GM23338 (cell line): ENCODE data around the gene TFAP2A. TPM values are rescaled to one million over a fixed set of nuclear protein-coding genes. Genes with fewer than 3 reads are reported as not detected.

Experiments used
- ATAC-seq: fragments of 200-7000 bp; cut with Tn5 transposase; 3 replicates; pipeline ENCODE4 v1.9.1; 2020
- DNase-seq: peaks from one replicate; pipeline ENCODE4 v3.0.0-alpha.2; 2015; ENCODE audit warnings: low spot score
- H2AFZ ChIP-seq: fragments of 200-600 bp; sonication (generic); 2 replicates; pipeline ENCODE4 v1.8.0; 2016; ENCODE audit warnings: antibody characterized with exemption, mild to moderate bottlenecking, moderate library complexity
- H3F3A ChIP-seq: fragments of 200-600 bp; sonication (generic); replicated peaks from 2 replicates; pipeline ENCODE4 v1.8.0; 2017; ENCODE audit warnings: antibody characterized with exemption, mixed run types, low read depth
- H3K27ac ChIP-seq: fragments of 200-600 bp; sonication (generic); 2 replicates; pipeline ENCODE4 v1.6.1; 2016; ENCODE audit warnings: low read depth
- H3K27me3 ChIP-seq: fragments of 200-600 bp; sonication (generic); 2 replicates; pipeline ENCODE4 v1.8.0; 2016; ENCODE audit warnings: mild to moderate bottlenecking, mixed run types, moderate library complexity; ENCODE audit not compliant: insufficient read depth
- H3K36me3 ChIP-seq: fragments of 200-600 bp; sonication (generic); 2 replicates; pipeline ENCODE4 v1.8.0; 2016; ENCODE audit warnings: mild to moderate bottlenecking; ENCODE audit not compliant: insufficient read depth
- H3K4me1 ChIP-seq: fragments of 200-600 bp; sonication (generic); 2 replicates; pipeline ENCODE4 v1.8.0; 2016; ENCODE audit warnings: mild to moderate bottlenecking, moderate library complexity; ENCODE audit not compliant: insufficient read depth
- H3K4me2 ChIP-seq: fragments of 200-600 bp; sonication (generic); 2 replicates; pipeline ENCODE4 v1.7.1; 2017; ENCODE audit warnings: mixed run types
- H3K4me3 ChIP-seq: fragments of 200-600 bp; sonication (generic); 2 replicates; pipeline ENCODE4 v1.6.1; 2016; ENCODE audit warnings: mixed run types
- H3K79me2 ChIP-seq: fragments of 200-600 bp; sonication (generic); replicated peaks from 2 replicates; pipeline ENCODE4 v1.8.0; 2017; ENCODE audit warnings: mild to moderate bottlenecking; ENCODE audit not compliant: insufficient read depth
- H3K9me2 ChIP-seq: fragments of 200-600 bp; sonication (generic); 2 replicates; pipeline ENCODE4 v1.8.0; 2017; ENCODE audit not compliant: insufficient read depth
- H4K20me1 ChIP-seq: fragments of 200-600 bp; sonication (generic); replicated peaks from 2 replicates; pipeline ENCODE4 v1.8.0; 2017; ENCODE audit warnings: mild to moderate bottlenecking; ENCODE audit not compliant: insufficient read depth
- H3K27ac Mint-ChIP-seq: 2 replicates; pipeline ENCODE4 v1.8.0; 2020; ENCODE audit warnings: inconsistent platforms, mild to moderate bottlenecking, moderate library complexity, mixed read lengths
- H3K27me3 Mint-ChIP-seq: 3 replicates; pipeline ENCODE4 v1.8.0; 2022; ENCODE audit warnings: low read depth, mild to moderate bottlenecking, moderate library complexity, mixed read lengths, inconsistent platforms; ENCODE audit not compliant: insufficient read depth, poor library complexity
- H3K36me3 Mint-ChIP-seq: 3 replicates; pipeline ENCODE4 v1.8.0; 2021; ENCODE audit warnings: low read depth, mild to moderate bottlenecking, inconsistent platforms, moderate library complexity, mixed read lengths
- H3K4me1 Mint-ChIP-seq: 3 replicates; pipeline ENCODE4 v1.8.0; 2020; ENCODE audit warnings: mild to moderate bottlenecking, inconsistent platforms, mixed read lengths
- H3K4me3 Mint-ChIP-seq: 3 replicates; pipeline ENCODE4 v1.8.0; 2021; ENCODE audit warnings: moderate library complexity, mild to moderate bottlenecking, inconsistent platforms, mixed read lengths
- H3K9me3 Mint-ChIP-seq: 3 replicates; pipeline ENCODE4 v1.8.0; 2020; ENCODE audit warnings: moderate library complexity, mild to moderate bottlenecking, inconsistent platforms, mixed read lengths
- ETS1 ChIP-seq: IDR thresholded peaks from 2 replicates; pipeline ENCODE4 v1.6.1; 2016; ENCODE audit warnings: antibody characterized with exemption
- REST ChIP-seq: IDR thresholded peaks from one replicate; pipeline ENCODE4 v1.6.1; 2018; ENCODE audit warnings: antibody characterized with exemption; ENCODE audit not compliant: unreplicated experiment
- ZNF114 ChIP-seq: fragments of 250-450 bp; sonication (Bioruptor Pico); IDR thresholded peaks from 2 replicates; pipeline ENCODE4 v1.5.0; 2020; ENCODE audit warnings: mild to moderate bottlenecking, moderate library complexity
- polyA plus RNA-seq: library from polyadenylated mRNA; unstranded; fragments of >200 nt; fragmentation: Nextera tagmentation; extraction: Ambion mirVana; gene quantifications from 2 replicates; pipeline ENCODE4 v1.2.1, GENCODE V29; 2016
- total RNA-seq: library from RNA; depleted of rRNA; stranded (reverse); fragments of >200 nt; shearing (Covaris generic); gene quantifications from 2 replicates; pipeline ENCODE4 v1.2.3, GENCODE V29; 2014
- TF ChIP-seq, protein P1 (sequence below): fragments of 250-450 bp; sonication (Bioruptor Pico); IDR thresholded peaks from 2 replicates; pipeline ENCODE4 v1.5.0; 2020; ENCODE audit warnings: mild to moderate bottlenecking, moderate library complexity
- TF ChIP-seq, protein P2 (sequence below), 2 experiments: fragments of 200-600 bp in 1 of 2; sonication (generic) in 1 of 2; conservative IDR thresholded peaks; 2 replicates each; pipeline versions ENCODE4 v1.5.1 to v1.6.1; 2016 to 2017; ENCODE audit warnings: antibody characterized with exemption in 2 of 2, low read depth in 2 of 2, mild to moderate bottlenecking in 2 of 2, moderate library complexity in 1 of 2

TFAP2A gene
- total and polyA plus RNA-seq, 2 experiments from 2014 or later = not detected

- TF ChIP-seq, protein P1, sequence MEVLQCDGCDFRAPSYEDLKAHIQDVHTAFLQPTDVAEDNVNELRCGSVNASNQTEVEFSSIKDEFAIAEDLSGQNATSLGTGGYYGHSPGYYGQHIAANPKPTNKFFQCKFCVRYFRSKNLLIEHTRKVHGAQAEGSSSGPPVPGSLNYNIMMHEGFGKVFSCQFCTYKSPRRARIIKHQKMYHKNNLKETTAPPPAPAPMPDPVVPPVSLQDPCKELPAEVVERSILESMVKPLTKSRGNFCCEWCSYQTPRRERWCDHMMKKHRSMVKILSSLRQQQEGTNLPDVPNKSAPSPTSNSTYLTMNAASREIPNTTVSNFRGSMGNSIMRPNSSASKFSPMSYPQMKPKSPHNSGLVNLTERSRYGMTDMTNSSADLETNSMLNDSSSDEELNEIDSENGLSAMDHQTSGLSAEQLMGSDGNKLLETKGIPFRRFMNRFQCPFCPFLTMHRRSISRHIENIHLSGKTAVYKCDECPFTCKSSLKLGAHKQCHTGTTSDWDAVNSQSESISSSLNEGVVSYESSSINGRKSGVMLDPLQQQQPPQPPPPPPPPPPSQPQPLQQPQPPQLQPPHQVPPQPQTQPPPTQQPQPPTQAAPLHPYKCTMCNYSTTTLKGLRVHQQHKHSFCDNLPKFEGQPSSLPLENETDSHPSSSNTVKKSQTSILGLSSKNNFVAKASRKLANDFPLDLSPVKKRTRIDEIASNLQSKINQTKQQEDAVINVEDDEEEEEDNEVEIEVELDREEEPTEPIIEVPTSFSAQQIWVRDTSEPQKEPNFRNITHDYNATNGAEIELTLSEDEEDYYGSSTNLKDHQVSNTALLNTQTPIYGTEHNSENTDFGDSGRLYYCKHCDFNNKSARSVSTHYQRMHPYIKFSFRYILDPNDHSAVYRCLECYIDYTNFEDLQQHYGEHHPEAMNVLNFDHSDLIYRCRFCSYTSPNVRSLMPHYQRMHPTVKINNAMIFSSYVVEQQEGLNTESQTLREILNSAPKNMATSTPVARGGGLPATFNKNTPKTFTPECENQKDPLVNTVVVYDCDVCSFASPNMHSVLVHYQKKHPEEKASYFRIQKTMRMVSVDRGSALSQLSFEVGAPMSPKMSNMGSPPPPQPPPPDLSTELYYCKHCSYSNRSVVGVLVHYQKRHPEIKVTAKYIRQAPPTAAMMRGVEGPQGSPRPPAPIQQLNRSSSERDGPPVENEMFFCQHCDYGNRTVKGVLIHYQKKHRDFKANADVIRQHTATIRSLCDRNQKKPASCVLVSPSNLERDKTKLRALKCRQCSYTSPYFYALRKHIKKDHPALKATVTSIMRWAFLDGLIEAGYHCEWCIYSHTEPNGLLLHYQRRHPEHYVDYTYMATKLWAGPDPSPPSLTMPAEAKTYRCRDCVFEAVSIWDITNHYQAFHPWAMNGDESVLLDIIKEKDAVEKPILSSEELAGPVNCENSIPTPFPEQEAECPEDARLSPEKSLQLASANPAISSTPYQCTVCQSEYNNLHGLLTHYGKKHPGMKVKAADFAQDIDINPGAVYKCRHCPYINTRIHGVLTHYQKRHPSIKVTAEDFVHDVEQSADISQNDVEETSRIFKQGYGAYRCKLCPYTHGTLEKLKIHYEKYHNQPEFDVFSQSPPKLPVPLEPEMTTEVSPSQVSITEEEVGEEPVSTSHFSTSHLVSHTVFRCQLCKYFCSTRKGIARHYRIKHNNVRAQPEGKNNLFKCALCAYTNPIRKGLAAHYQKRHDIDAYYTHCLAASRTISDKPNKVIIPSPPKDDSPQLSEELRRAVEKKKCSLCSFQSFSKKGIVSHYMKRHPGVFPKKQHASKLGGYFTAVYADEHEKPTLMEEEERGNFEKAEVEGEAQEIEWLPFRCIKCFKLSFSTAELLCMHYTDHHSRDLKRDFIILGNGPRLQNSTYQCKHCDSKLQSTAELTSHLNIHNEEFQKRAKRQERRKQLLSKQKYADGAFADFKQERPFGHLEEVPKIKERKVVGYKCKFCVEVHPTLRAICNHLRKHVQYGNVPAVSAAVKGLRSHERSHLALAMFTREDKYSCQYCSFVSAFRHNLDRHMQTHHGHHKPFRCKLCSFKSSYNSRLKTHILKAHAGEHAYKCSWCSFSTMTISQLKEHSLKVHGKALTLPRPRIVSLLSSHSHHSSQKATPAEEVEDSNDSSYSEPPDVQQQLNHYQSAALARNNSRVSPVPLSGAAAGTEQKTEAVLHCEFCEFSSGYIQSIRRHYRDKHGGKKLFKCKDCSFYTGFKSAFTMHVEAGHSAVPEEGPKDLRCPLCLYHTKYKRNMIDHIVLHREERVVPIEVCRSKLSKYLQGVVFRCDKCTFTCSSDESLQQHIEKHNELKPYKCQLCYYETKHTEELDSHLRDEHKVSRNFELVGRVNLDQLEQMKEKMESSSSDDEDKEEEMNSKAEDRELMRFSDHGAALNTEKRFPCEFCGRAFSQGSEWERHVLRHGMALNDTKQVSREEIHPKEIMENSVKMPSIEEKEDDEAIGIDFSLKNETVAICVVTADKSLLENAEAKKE (CRISPR knock-in tag) = no peak
Measured at GRCh38 chr6:10461850-10462249, 47.0 kb upstream of the TFAP2A start (continued).

- Histone ChIP-seq H3K4me1 (peaks cover 13% of the 10 kb centered on the region), H2AFZ (no peak overlapping the region), H3K4me3 (no peak overlapping the region), H4K20me1 (no peaks in the 10 kb centered on the region), H3F3A (no peaks in the 10 kb centered on the region), H3K27me3 (no peaks in the 10 kb centered on the region), H3K79me2 (no peaks in the 10 kb centered on the region), H3K4me2 (no peak overlapping the region), H3K9me2 (no peaks in the 10 kb centered on the region), H3K36me3 (no peaks in the 10 kb centered on the region), H3K27ac (no peak overlapping the region)
- Mint-ChIP-seq H3K27ac (no peak overlapping the region), H3K36me3 (no peaks in the 10 kb centered on the region), H3K4me3 (no peak overlapping the region), H3K27me3 (no peaks in the 10 kb centered on the region), H3K4me1 (peaks cover 4% of the 10 kb centered on the region; the same call in 2 of the 3 replicates), H3K9me3 (no peaks in the 10 kb centered on the region)
- ATAC-seq (no peak), DNase-seq (no peak)
- TF ChIP-seq, protein P2, sequence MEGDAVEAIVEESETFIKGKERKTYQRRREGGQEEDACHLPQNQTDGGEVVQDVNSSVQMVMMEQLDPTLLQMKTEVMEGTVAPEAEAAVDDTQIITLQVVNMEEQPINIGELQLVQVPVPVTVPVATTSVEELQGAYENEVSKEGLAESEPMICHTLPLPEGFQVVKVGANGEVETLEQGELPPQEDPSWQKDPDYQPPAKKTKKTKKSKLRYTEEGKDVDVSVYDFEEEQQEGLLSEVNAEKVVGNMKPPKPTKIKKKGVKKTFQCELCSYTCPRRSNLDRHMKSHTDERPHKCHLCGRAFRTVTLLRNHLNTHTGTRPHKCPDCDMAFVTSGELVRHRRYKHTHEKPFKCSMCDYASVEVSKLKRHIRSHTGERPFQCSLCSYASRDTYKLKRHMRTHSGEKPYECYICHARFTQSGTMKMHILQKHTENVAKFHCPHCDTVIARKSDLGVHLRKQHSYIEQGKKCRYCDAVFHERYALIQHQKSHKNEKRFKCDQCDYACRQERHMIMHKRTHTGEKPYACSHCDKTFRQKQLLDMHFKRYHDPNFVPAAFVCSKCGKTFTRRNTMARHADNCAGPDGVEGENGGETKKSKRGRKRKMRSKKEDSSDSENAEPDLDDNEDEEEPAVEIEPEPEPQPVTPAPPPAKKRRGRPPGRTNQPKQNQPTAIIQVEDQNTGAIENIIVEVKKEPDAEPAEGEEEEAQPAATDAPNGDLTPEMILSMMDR (conservative IDR thresholded peaks at IDR 0.05; ENCODE audit: low read depth in 2 of 2) = no peak
- TF ChIP-seq ZNF114 (no peak), ETS1 (no peak), REST (no peak)
Measured at GRCh38 chr6:10460096-10460495, 45.2 kb upstream of the TFAP2A start.
